Right atrium auricular region (tissue), 2 donors: ENCODE measurements around the gene XKR3. TPM values are rescaled to one million over a fixed set of nuclear protein-coding genes. Genes with fewer than 3 reads are reported as not detected.
A peak's percentile ranks its signal among the peaks of the same experiment; 100 is the strongest.

Experiments
- DNase-seq: peaks from one replicate; pipeline ENCODE4 v3.0.0-alpha.2; 2019; ENCODE audit warnings: low spot score
- H3K27ac ChIP-seq, 2 donors: fragments of 200-600 bp; sonication (generic); 1 replicate in 1 of 2; 2 replicates in 1 of 2; pipeline ENCODE4 v1.5.1; 2016 to 2019
- H3K27me3 ChIP-seq, 2 donors: fragments of 200-600 bp; sonication (generic); one replicate each; pipeline versions ENCODE4 v1.5.1 to v1.6.0; 2017 to 2019
- H3K36me3 ChIP-seq: fragments of 200-600 bp; sonication (generic); one replicate; pipeline ENCODE4 v1.5.1; 2016
- H3K4me1 ChIP-seq, 2 donors: fragments of 200-600 bp; sonication (generic); one replicate each; pipeline versions ENCODE4 v1.5.1 to v1.6.0; 2017 to 2019
- H3K4me3 ChIP-seq, 2 donors: fragments of 200-600 bp; sonication (generic); 1 replicate in 1 of 2; 2 replicates in 1 of 2; pipeline ENCODE4 v1.5.1; 2017 to 2019; ENCODE audit warnings: mild to moderate bottlenecking in 1 of 2, moderate library complexity in 1 of 2
- H3K9me3 ChIP-seq, 2 donors: fragments of 200-600 bp; sonication (generic); one replicate each; pipeline ENCODE4 v1.5.1; 2019
- total RNA-seq, 2 donors: library from RNA; depleted of rRNA; stranded (reverse); fragments of >200 nt; gene quantifications; one replicate each; pipeline ENCODE4 v1.1.0, GENCODE V29; 2016
- TF ChIP-seq, protein P1 (sequence below), 2 donors: fragments of 200-600 bp; sonication (generic); IDR thresholded peaks; one replicate each; pipeline ENCODE4 v1.5.1; 2019; ENCODE audit warnings: antibody characterized with exemption in 2 of 2

Gene XKR3
- total RNA-seq, 2 donors from 2014 or later = not detected

DNA sequence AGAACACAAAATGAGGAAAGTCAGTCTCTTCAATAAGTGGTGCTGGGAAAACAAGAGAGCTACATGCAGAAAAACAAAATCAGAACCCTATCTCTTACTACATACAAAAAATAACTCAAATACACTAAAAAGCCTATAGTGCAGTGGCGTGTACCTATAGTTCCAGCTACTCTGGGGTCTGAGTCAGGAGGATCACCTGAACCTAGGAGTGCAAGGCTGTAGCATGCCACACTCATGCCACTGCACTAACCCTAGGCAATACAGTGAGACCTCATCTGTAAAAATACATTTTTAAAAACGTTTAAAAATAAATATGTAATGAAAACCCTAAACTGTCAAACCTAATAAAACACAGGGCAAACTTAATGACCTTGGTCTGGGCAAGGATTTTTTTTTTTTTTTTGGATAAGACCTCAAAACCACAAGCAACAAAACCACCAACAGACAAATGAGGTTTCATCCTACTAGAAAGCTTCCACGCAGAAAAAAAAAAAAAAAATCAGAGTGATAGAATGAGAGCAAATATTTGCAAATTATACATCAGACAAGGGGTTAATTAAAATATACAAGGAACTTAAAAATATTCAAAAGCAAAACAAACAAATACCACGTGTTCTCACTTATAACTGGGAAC, 35.2 kb downstream of the XKR3 start:
- Histone ChIP-seq H3K4me3 (no peak overlapping the region), H3K9me3 (no peaks in the 10 kb centered on the region), H3K27me3 (no peaks in the 10 kb centered on the region), H3K4me1 (no peaks in the 10 kb centered on the region), H3K36me3 (no peaks in the 10 kb centered on the region), H3K27ac (no peak overlapping the region)
- DNase-seq = no peak
- TF ChIP-seq, protein P1, sequence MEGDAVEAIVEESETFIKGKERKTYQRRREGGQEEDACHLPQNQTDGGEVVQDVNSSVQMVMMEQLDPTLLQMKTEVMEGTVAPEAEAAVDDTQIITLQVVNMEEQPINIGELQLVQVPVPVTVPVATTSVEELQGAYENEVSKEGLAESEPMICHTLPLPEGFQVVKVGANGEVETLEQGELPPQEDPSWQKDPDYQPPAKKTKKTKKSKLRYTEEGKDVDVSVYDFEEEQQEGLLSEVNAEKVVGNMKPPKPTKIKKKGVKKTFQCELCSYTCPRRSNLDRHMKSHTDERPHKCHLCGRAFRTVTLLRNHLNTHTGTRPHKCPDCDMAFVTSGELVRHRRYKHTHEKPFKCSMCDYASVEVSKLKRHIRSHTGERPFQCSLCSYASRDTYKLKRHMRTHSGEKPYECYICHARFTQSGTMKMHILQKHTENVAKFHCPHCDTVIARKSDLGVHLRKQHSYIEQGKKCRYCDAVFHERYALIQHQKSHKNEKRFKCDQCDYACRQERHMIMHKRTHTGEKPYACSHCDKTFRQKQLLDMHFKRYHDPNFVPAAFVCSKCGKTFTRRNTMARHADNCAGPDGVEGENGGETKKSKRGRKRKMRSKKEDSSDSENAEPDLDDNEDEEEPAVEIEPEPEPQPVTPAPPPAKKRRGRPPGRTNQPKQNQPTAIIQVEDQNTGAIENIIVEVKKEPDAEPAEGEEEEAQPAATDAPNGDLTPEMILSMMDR (IDR thresholded peaks at IDR 0.05) = no peak

- Histone ChIP-seq H3K9me3 (no peaks in the 10 kb centered on the region), H3K27me3 (no peaks in the 10 kb centered on the region), H3K27ac (no peak overlapping the region), H3K4me3 (no peak overlapping the region), H3K36me3 (no peaks in the 10 kb centered on the region), H3K4me1 (no peaks in the 10 kb centered on the region)
- DNase-seq = no peak
- TF ChIP-seq, protein P1 (IDR thresholded peaks at IDR 0.05) = peak in 1 of 2 donors; percentile 32
These were observed 41.3 kb downstream of the XKR3 start for GRCh38 chr22:16783930-16784354.

- no peak overlapping the region for H3K27ac ChIP-seq
- TF ChIP-seq, protein P1 (IDR thresholded peaks at IDR 0.05) = no peak
- no peak overlapping the region for H3K4me3 ChIP-seq
- no peak for DNase-seq
- H3K36me3 ChIP-seq = no peaks in the 10 kb centered on the region
- H3K9me3 ChIP-seq = no peaks in the 10 kb centered on the region
- H3K27me3 ChIP-seq = no peaks in the 10 kb centered on the region
- H3K4me1 ChIP-seq = no peaks in the 10 kb centered on the region
These were observed 41.8 kb downstream of the XKR3 start for GRCh38 chr22:16783453-16783852.

DNA sequence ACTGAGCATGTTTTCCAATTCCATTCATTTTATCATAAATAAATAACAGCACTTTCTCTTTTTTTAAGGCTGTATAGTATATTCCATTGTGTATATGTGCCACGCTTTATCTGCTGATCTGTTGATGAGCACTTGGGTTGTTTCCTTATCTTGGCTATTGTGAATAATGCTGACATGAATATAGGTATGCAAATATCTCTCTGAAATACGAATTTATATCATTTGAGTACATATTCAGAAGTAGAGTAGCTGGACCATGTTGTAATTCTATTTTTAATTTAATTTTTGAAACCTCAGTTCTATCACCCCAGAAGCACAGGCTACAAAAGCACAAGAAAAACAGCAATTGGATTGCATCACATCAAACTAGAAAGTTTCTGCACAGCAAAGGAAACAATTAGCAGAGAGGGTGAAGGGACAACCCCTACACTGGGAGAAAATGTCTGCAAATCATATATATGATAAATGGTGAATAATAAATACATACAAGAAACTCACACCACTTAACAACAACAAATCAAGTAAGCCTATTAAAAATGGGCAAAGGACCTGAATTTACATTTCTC, 43.4 kb downstream of the XKR3 start:
- Histone ChIP-seq H3K9me3 (no peaks in the 10 kb centered on the region), H3K4me3 (no peak overlapping the region)

DNA sequence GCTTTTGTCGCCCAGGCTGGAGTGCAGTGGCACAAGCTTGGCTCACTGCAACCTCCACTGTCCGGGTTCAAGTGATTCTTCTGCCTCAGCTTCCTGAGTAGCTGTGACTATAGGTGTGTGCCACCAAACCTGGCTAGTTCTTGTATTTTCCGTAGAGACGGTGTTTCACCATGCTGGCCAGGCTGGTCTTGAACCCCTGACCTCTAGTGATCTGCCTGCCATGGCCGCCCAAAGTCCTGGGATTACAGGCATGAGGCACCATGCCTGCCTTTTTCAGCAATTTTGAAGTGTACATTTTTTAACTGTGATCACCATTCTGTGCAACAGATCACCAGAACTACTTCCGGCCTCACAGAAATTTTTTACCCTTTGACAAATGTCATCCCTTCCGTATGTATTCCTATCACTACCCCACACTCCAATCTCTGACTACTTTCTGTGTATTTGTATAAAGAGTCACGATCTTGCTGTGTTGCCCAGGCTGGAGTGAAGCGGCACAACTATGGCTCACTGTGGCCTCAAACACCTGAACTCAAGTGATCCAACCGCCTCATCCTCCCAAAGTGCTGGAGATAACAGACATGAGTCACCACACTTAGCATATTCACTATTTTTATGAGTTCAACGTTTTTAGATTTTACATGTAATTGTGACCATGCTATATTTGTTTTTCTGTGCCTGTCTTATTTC, 44.0 kb downstream of the XKR3 start:
- Histone ChIP-seq H3K27me3 (no peaks in the 10 kb centered on the region), H3K9me3 (no peaks in the 10 kb centered on the region), H3K36me3 (no peaks in the 10 kb centered on the region), H3K4me3 (no peak overlapping the region), H3K4me1 (no peaks in the 10 kb centered on the region), H3K27ac (no peak overlapping the region)
- no peak for DNase-seq
- TF ChIP-seq, protein P1 (IDR thresholded peaks at IDR 0.05) = no peak

More for the DNA sequence above, 43.4 kb downstream of the XKR3 start:
- no peaks in the 10 kb centered on the region for H3K27me3 ChIP-seq
- no peak overlapping the region for H3K27ac ChIP-seq
- TF ChIP-seq, protein P1 (IDR thresholded peaks at IDR 0.05) = no peak
- no peak for DNase-seq
- H3K4me1 ChIP-seq = no peaks in the 10 kb centered on the region
- H3K36me3 ChIP-seq = no peaks in the 10 kb centered on the region
